Activated T-cell treated with anti-CD3 and anti-CD28 coated beads, Interleukin-2, amount 50 U/mL, for 72 hours (primary cell): Measurements from ENCODE around the gene CYB5R2. TPM values are rescaled to one million over a fixed set of nuclear protein-coding genes. Genes with fewer than 3 reads are reported as not detected.

Experiments
- ATAC-seq, 2 donors: fragments of 150-1000 bp; cut with Tn5 transposase; replicated peaks in 1 of 2; 2 replicates each; pipeline ENCODE4 v1.10.0; 2021; ENCODE audit warnings: moderate library complexity in 2 of 2, mild to moderate bottlenecking in 1 of 2
- DNase-seq, 2 donors: peaks; one replicate each; pipeline ENCODE4 v3.0.0; 2021 to 2022; ENCODE audit warnings: mixed read lengths in 1 of 2
- H3K27ac Mint-ChIP-seq: one replicate; pipeline ENCODE4 v1.8.0; 2022; ENCODE audit warnings: mild to moderate bottlenecking, moderate library complexity, mixed read lengths
- H3K27me3 Mint-ChIP-seq: one replicate; pipeline ENCODE4 v1.8.0; 2022; ENCODE audit warnings: low read depth, mixed read lengths
- H3K36me3 Mint-ChIP-seq, 2 donors: one replicate each; pipeline ENCODE4 v1.8.0; 2022; ENCODE audit warnings: mixed read lengths in 2 of 2, mild to moderate bottlenecking in 1 of 2; ENCODE audit not compliant: insufficient read depth in 2 of 2
- H3K4me1 Mint-ChIP-seq: one replicate; pipeline ENCODE4 v1.8.0; 2022; ENCODE audit warnings: low read depth, mixed read lengths
- H3K4me3 Mint-ChIP-seq, 2 donors: one replicate each; pipeline ENCODE4 v1.8.0; 2022; ENCODE audit warnings: mild to moderate bottlenecking in 2 of 2, mixed read lengths in 2 of 2, moderate library complexity in 2 of 2
- H3K9me3 Mint-ChIP-seq, 2 donors: one replicate each; pipeline ENCODE4 v1.8.0; 2022; ENCODE audit warnings: mixed read lengths in 2 of 2
- total RNA-seq, 2 donors: library from RNA; stranded (reverse); gene quantifications; one replicate each; pipeline ENCODE4 v1.2.3, GENCODE V29; 2022

The CYB5R2 gene
- total RNA-seq, 2 donors from 2014 or later = 12.8 to 14.8 TPM

GRCh38 chr11:7643314-7643713, 30.0 kb downstream of the CYB5R2 start:
- Mint-ChIP-seq H3K9me3 (no peaks in the 10 kb centered on the region), H3K4me3 (no peak overlapping the region), H3K27ac (no peak overlapping the region), H3K4me1 (no peaks in the 10 kb centered on the region), H3K27me3 (no peaks in the 10 kb centered on the region), H3K36me3 (peaks cover 2 to 4% of the 10 kb centered on the region in 2 donors)
- ATAC-seq = no peak
- DNase-seq = no peak

- Mint-ChIP-seq H3K27me3 (no peaks in the 10 kb centered on the region), H3K4me1 (no peaks in the 10 kb centered on the region), H3K4me3 (no peak overlapping the region), H3K36me3 (peaks cover 2 to 4% of the 10 kb centered on the region in 2 donors), H3K27ac (no peak overlapping the region), H3K9me3 (no peaks in the 10 kb centered on the region)
- ATAC-seq (no peak), DNase-seq (no peak)
Measured at GRCh38 chr11:7642747-7643146, 30.6 kb downstream of the CYB5R2 start.

- H3K36me3 Mint-ChIP-seq = peaks cover 2 to 4% of the 10 kb centered on the region in 2 donors
- no peaks in the 10 kb centered on the region for H3K9me3 Mint-ChIP-seq
- DNase-seq (no peak), ATAC-seq (no peak)
- H3K27me3 Mint-ChIP-seq = no peaks in the 10 kb centered on the region
- H3K27ac Mint-ChIP-seq = no peak overlapping the region
- no peak overlapping the region for H3K4me3 Mint-ChIP-seq
- no peaks in the 10 kb centered on the region for H3K4me1 Mint-ChIP-seq
Measured at GRCh38 chr11:7640816-7641215, 32.5 kb downstream of the CYB5R2 start.

DNA sequence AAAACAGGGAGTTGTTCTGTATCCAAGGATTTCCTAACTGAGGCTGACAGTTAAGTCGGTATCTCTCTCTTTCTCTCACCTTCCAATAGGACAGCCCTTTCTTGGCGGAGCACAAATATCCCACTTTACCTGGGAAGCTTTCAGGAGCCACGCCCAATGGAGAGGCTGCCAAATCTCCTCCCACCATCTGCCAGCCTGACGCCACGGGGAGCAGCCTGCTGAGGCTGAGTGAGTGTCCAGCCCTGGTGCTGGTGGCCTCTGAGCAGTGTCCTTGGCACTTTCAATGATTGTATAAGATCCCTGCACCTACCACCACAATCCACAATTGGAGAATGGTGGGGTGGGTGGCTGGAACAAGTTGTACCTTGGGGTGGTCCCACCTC, 33.7 kb downstream of the CYB5R2 start:
- H3K27me3 Mint-ChIP-seq = no peaks in the 10 kb centered on the region
- H3K4me1 Mint-ChIP-seq = no peaks in the 10 kb centered on the region
- ATAC-seq (no peak), DNase-seq (no peak)
- no peak overlapping the region for H3K4me3 Mint-ChIP-seq
- H3K36me3 Mint-ChIP-seq = peaks cover 2 to 4% of the 10 kb centered on the region in 2 donors
- H3K27ac Mint-ChIP-seq = no peak overlapping the region
- H3K9me3 Mint-ChIP-seq = no peaks in the 10 kb centered on the region

DNA sequence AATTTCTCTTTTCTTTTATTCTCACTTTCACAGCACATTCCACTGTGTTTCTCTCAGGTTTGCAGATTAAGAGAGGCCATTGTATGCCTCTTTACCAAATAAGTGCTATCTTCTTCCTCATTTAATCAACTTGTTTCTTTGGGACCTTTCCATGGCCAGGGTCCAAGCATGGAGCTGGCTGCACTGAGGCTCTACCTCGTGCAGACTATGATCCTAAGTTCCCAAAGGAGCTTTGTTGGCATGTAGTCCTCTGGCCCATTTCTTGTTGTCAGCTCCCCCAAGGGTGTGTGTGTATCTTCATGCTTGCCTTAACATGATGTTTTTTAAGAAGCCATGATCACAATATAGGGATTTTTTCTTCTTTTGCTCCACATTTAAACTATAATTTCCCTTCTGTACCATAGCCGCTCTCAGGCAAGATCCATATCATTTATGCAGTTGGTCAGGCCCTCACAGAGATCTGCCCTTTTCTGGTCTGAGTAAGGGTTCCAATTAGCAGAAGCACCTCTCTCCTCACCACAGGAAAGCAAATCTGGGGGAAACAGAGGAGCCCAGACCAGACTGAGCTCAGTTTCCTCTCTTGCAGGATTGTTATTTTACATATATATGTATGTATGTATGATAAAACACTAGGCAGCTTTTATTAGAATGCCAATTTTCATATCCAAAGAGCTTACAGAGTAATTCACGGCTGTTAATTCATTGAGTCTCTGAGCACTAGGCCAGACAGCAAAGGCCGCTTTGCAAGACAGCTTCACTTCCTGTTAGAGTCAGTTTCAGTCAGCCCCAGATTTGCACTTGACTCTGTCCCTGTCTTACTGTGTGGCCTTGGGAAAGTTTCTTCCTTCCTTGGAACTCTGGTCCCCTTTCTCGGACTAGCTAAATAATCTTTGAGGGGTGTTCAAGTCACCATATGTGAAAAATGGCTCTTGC, 34.3 kb downstream of the CYB5R2 start:
- Mint-ChIP-seq H3K27me3 (no peaks in the 10 kb centered on the region), H3K36me3 (peaks cover 2 to 6% of the 10 kb centered on the region in 2 donors)
- DNase-seq = no peak

DNA sequence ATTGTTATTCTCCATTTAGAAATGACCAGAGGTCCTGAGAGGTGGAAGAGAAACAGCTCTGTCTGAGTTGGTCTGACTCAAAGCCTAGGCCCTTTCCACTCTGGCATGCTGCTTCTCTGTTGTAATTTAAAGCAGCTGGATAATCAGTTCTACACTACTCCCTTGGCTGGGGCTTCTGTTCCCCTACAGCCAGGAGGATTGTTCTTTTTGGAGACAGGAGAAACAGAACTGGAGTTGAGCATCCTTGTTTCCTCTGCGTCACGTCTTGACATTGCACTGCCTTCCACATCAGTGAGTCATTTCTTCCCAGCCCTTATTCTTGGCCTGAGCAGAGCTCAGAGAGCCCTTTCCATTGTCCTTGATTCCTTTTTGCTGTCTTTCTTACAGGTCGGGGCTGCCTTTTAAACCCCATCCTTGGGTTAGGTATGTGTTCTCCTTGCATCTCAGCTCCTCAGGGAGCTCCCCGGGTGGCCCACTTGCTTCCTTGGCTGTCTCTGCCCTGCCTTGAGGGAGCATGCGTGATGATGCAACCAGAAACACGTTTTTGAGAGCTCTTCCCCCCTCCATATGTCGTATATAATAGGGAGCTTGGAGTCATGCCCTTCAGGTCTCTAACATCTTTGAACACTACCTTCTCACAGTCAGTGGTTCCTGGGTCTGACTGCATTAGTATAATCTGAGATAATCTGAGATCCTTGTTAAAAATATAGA, 35.7 kb downstream of the CYB5R2 start:
- no peak for DNase-seq
- H3K36me3 Mint-ChIP-seq = peaks cover 2 to 4% of the 10 kb centered on the region in 2 donors
- H3K4me1 Mint-ChIP-seq = no peaks in the 10 kb centered on the region
- ATAC-seq = no peak
- no peak overlapping the region for H3K4me3 Mint-ChIP-seq
- H3K9me3 Mint-ChIP-seq = no peaks in the 10 kb centered on the region
- no peaks in the 10 kb centered on the region for H3K27me3 Mint-ChIP-seq
- no peak overlapping the region for H3K27ac Mint-ChIP-seq

More for the DNA sequence above, 34.3 kb downstream of the CYB5R2 start:
- no peak overlapping the region for H3K4me3 Mint-ChIP-seq
- no peak for ATAC-seq
- H3K4me1 Mint-ChIP-seq = no peaks in the 10 kb centered on the region
- H3K27ac Mint-ChIP-seq = peak overlapping the region; percentile 55
- H3K9me3 Mint-ChIP-seq = no peaks in the 10 kb centered on the region

- DNase-seq (no peak), ATAC-seq (no peak)
- Mint-ChIP-seq H3K9me3 (no peaks in the 10 kb centered on the region), H3K36me3 (peaks cover 2 to 6% of the 10 kb centered on the region in 2 donors), H3K4me1 (no peaks in the 10 kb centered on the region), H3K27me3 (no peaks in the 10 kb centered on the region), H3K27ac (no peak overlapping the region), H3K4me3 (no peak overlapping the region)
Measured at GRCh38 chr11:7636350-7636749, 37.0 kb downstream of the CYB5R2 start.

- Mint-ChIP-seq H3K36me3 (peaks cover under 1 to 5% of the 10 kb centered on the region in 2 donors), H3K4me1 (no peaks in the 10 kb centered on the region), H3K27ac (no peak overlapping the region), H3K9me3 (no peaks in the 10 kb centered on the region), H3K27me3 (no peaks in the 10 kb centered on the region), H3K4me3 (no peak overlapping the region)
- DNase-seq (no peak), ATAC-seq (no peak)
Measured at GRCh38 chr11:7635708-7636107, 37.6 kb downstream of the CYB5R2 start.

GRCh38 chr11:7635137-7635536, 38.2 kb downstream of the CYB5R2 start:
- ATAC-seq = no peak
- Mint-ChIP-seq H3K9me3 (no peaks in the 10 kb centered on the region), H3K27ac (no peak overlapping the region), H3K4me3 (no peak overlapping the region), H3K27me3 (no peaks in the 10 kb centered on the region), H3K4me1 (no peaks in the 10 kb centered on the region), H3K36me3 (peaks cover 0 to 5% of the 10 kb centered on the region in 2 donors)
- no peak for DNase-seq

DNA sequence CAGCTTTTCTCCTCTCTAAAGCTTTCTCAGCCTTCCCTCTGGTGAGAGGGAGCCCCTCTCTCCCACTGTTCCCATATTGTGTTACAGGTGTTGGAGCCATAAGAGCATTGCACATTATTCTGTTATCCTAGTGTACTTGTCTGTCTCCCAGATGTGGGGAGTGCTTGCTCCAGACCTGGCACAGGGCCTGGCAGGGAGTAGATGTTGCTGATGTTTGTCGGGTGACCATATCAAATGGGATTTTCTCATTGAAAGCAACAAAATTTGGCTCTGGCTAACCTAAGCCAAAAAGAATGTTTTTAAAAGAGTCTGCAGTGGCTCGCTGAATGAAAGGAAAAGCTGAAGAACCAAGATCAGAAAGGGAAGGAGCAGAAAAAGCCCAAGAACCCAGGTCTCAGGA, 41.1 kb downstream of the CYB5R2 start:
- Mint-ChIP-seq H3K4me1 (no peaks in the 10 kb centered on the region), H3K27ac (no peak overlapping the region), H3K27me3 (no peaks in the 10 kb centered on the region), H3K4me3 (no peak overlapping the region), H3K36me3 (peaks cover 0 to 5% of the 10 kb centered on the region in 2 donors), H3K9me3 (no peaks in the 10 kb centered on the region)
- no peak for ATAC-seq
- DNase-seq = no peak

DNA sequence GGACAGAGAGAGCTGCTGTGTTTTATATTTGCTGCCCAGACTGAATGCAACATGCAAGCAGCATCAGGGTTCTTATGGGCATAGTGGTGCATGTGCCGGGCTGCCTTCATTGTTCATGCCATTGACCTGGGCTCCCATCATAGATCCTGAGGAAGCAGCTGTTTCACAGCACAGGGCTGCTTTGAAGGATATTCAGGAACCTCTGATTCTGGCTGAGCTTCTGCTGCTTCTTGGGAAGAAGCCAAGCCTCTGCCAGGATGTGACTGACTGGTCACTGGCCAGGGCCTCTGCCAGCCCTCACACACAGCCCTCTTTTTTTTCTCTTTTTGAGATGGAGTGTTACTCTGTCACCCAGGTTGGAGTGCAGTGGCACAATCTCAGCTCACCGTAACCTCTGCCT, 43.3 kb downstream of the CYB5R2 start:
- no peaks in the 10 kb centered on the region for H3K9me3 Mint-ChIP-seq
- H3K27me3 Mint-ChIP-seq = no peaks in the 10 kb centered on the region
- DNase-seq = no peak
- H3K4me3 Mint-ChIP-seq = no peak overlapping the region
- no peaks in the 10 kb centered on the region for H3K4me1 Mint-ChIP-seq
- no peak for ATAC-seq
- H3K36me3 Mint-ChIP-seq = peaks cover 0 to 5% of the 10 kb centered on the region in 2 donors
- H3K27ac Mint-ChIP-seq = no peak overlapping the region

GRCh38 chr11:7628660-7629059, 44.6 kb downstream of the CYB5R2 start:
- DNase-seq (no peak), ATAC-seq (no peak)
- Mint-ChIP-seq H3K36me3 (peaks cover 0 to 3% of the 10 kb centered on the region in 2 donors), H3K4me3 (no peak overlapping the region), H3K9me3 (no peaks in the 10 kb centered on the region), H3K4me1 (no peaks in the 10 kb centered on the region), H3K27ac (no peak overlapping the region), H3K27me3 (no peaks in the 10 kb centered on the region)

GRCh38 chr11:7622721-7623120, 50.6 kb downstream of the CYB5R2 start:
- H3K4me1 Mint-ChIP-seq = no peaks in the 10 kb centered on the region
- no peak overlapping the region for H3K4me3 Mint-ChIP-seq
- no peak for ATAC-seq
- H3K27me3 Mint-ChIP-seq = no peaks in the 10 kb centered on the region
- H3K27ac Mint-ChIP-seq = no peak overlapping the region
- DNase-seq = no peak
- no peaks in the 10 kb centered on the region for H3K36me3 Mint-ChIP-seq
- H3K9me3 Mint-ChIP-seq = no peaks in the 10 kb centered on the region
